Stimulated activated naive CD4-positive, alpha-beta T cell (primary cell): ENCODE results near the gene CACHD1.
"Not testable (repeated sequence)": the region's sequence is repeated elsewhere in the genome, so short reads cannot be mapped to it uniquely, and the experiment has no call there.

Experiments
- DNase-seq, 6 experiments: peaks; one replicate each; lab custom pipeline; 2025; lab: John Stamatoyannopoulos, UW

The CACHD1 gene

GRCh38 chr1:64588876-64589275, 118.9 kb downstream of the CACHD1 start:
- DNase-seq: no peak

- no peak for DNase-seq
Measured at GRCh38 chr1:64590316-64590715, 120.4 kb downstream of the CACHD1 start.

- DNase-seq: no peak
Measured at GRCh38 chr1:64594446-64594845, 124.5 kb downstream of the CACHD1 start.

- DNase-seq: no peak
Measured at GRCh38 chr1:64595871-64596515, 126.1 kb downstream of the CACHD1 start.

- no peak for DNase-seq
Measured at GRCh38 chr1:64597113-64597512, 127.2 kb downstream of the CACHD1 start.

GRCh38 chr1:64598100-64598571, 128.2 kb downstream of the CACHD1 start:
- DNase-seq: no peak

GRCh38 chr1:64599242-64599641, 129.3 kb downstream of the CACHD1 start:
- no peak for DNase-seq

- DNase-seq: no peak
Measured at GRCh38 chr1:64601207-64601606, 131.3 kb downstream of the CACHD1 start.

- DNase-seq: no peak
Measured at GRCh38 chr1:64608005-64608650, 138.2 kb downstream of the CACHD1 start.

- no peak for DNase-seq
Measured at GRCh38 chr1:64608651-64609048, 138.7 kb downstream of the CACHD1 start.

- DNase-seq: not testable (repeated sequence)
Measured at GRCh38 chr1:64610950-64611349, 141.0 kb downstream of the CACHD1 start.

- DNase-seq: no peak
Measured at GRCh38 chr1:64616039-64616438, 146.1 kb downstream of the CACHD1 start.

GRCh38 chr1:64623750-64624191, 153.8 kb downstream of the CACHD1 start:
- DNase-seq: no peak

- DNase-seq: no peak
Measured at GRCh38 chr1:64624218-64624713, 154.3 kb downstream of the CACHD1 start.

- DNase-seq: no peak
Measured at GRCh38 chr1:64624808-64625207, 154.9 kb downstream of the CACHD1 start.

GRCh38 chr1:64630611-64631010, 160.7 kb downstream of the CACHD1 start:
- no peak for DNase-seq

GRCh38 chr1:64631346-64632034, 161.6 kb downstream of the CACHD1 start:
- no peak for DNase-seq

GRCh38 chr1:64632936-64633335, 163.0 kb downstream of the CACHD1 start:
- no peak for DNase-seq

- no peak for DNase-seq
Measured at GRCh38 chr1:64645735-64646134, 175.8 kb downstream of the CACHD1 start.

- no peak for DNase-seq
Measured at GRCh38 chr1:64650411-64650810, 180.5 kb downstream of the CACHD1 start.

- no peak for DNase-seq
Measured at GRCh38 chr1:64651841-64652240, 181.9 kb downstream of the CACHD1 start.

GRCh38 chr1:64653466-64653865, 183.5 kb downstream of the CACHD1 start:
- DNase-seq: no peak
